Measurements from ENCODE around the gene TNXB. TPM values are rescaled to one million over a fixed set of nuclear protein-coding genes. Genes with fewer than 3 reads are reported as not detected.
A peak's percentile ranks its signal among the peaks of the same experiment; 100 is the strongest.

TNXB gene
- total and polyA plus RNA-seq, 2 of the 4 experiments (the other 2 are of a cell fraction): 0.05 TPM; not detected in 1

GRCh38 chr6:32137454-32137853 lies 28.3 kb upstream of the TNXB start:
- Histone ChIP-seq H2BK5ac (ENCODE audit: low read depth, low read length, poor library complexity, severe bottlenecking) (no peak overlapping the region), H2BK120ac (ENCODE audit: low read depth, low read length) (no peak overlapping the region), H3K9me3 (ENCODE audit: control insufficient read depth, insufficient read depth, low read length) (no peaks in the 10 kb centered on the region), H2AK9ac (replicated peaks; ENCODE audit: low read depth, low read length, poor library complexity) (no peak overlapping the region), H3K18ac (ENCODE audit: low read depth, low read length) (no peak overlapping the region), H4K8ac (ENCODE audit: low read depth in 2 of 2, low read length in 2 of 2) (no peak overlapping the region), H2AK5ac (ENCODE audit: low read depth, low read length) (0 out of 2 replicates have a peak overlapping the region, but pooled peaks have one; percentile 4), H3K4me2 (ENCODE audit: low read depth, low read length) (no peak overlapping the region), H3K36me3 (ENCODE audit: control insufficient read depth, insufficient read depth, low read length) (no peaks in the 10 kb centered on the region), H3K56ac (ENCODE audit: extremely low read depth, insufficient read depth, low read length) (no peak overlapping the region), H3K27me3 (ENCODE audit: control insufficient read depth, insufficient read depth, low read length) (no peaks in the 10 kb centered on the region), H3K4ac (ENCODE audit: low read depth, low read length) (no peak overlapping the region), H3K4me3 (ENCODE audit: insufficient read depth, low read depth, low read length) (no peak overlapping the region), H2AFZ (replicated peaks; ENCODE audit: low read length, poor library complexity) (no peak overlapping the region), H3K23ac (ENCODE audit: low read depth, low read length) (no peak overlapping the region), H3K14ac (replicated peaks; ENCODE audit: low read depth, low read length) (no peak overlapping the region), H2BK15ac (ENCODE audit: low read depth, low read length) (no peak overlapping the region), H2BK20ac (ENCODE audit: low read depth, low read length) (no peak overlapping the region), H3K9ac (ENCODE audit: low read depth, low read length) (no peak overlapping the region), H3K79me1 (ENCODE audit: low read depth in 1 of 2, low read length in 2 of 2) (no peaks in the 10 kb centered on the region), H4K5ac (ENCODE audit: low read depth, low read length) (no peak overlapping the region), H3K9me1 (ENCODE audit: insufficient read depth, low read length) (no peaks in the 10 kb centered on the region; the same call in 1 of the 2 replicates), H4K91ac (ENCODE audit: insufficient read depth, low read depth, low read length) (no peak overlapping the region), H3K27ac (ENCODE audit: insufficient read depth, low read length) (no peak overlapping the region), H3K4me1 (ENCODE audit: control insufficient read depth, insufficient read depth, low read length) (peaks cover 7% of the 10 kb centered on the region; the same call in 1 of the 2 replicates), H4K20me1 (ENCODE audit: insufficient read depth, low read length) (no peaks in the 10 kb centered on the region)
- intact Hi-C loops (cut with micrococcal nuclease) (no loop called here), dilution Hi-C loops (cut with HindIII; ENCODE audit: low sequenced_read_pairs, unreplicated experiment) (no loop called here), in situ Hi-C loops (cut with MboI; ENCODE audit: low sequenced_read_pairs) (no loop called here)
- TF ChIP-seq RAD21 (IDR thresholded peaks at IDR 0.05; ENCODE audit: low read length) (no peak), BHLHE40 (IDR thresholded peaks at IDR 0.05; ENCODE audit: low read depth, low read length) (no peak), USF2 (IDR thresholded peaks at IDR 0.05; ENCODE audit: low read depth, low read length) (no peak), ELK1 (IDR thresholded peaks at IDR 0.05; ENCODE audit: borderline replicate concordance, low read depth, low read length) (no peak), MXI1 (IDR thresholded peaks at IDR 0.05; ENCODE audit: borderline replicate concordance, low read depth, low read length) (no peak), NFE2L2 (IDR thresholded peaks at IDR 0.05; ENCODE audit: low read depth, low read length) (no peak), RFX5 (IDR thresholded peaks at IDR 0.05; ENCODE audit: low read depth, low read length) (no peak), MAFK (IDR thresholded peaks at IDR 0.05; ENCODE audit: low read depth, low read length) (no peak), RCOR1 (IDR thresholded peaks at IDR 0.05; ENCODE audit: insufficient replicate concordance, low read length) (no peak), FOS (IDR thresholded peaks at IDR 0.05; ENCODE audit: low read depth, low read length) (no peak), CTCF (conservative IDR thresholded peaks at IDR 0.05; ENCODE audit: low read depth, low read length) (no peak), CHD1 (IDR thresholded peaks at IDR 0.05; ENCODE audit: low read depth, low read length) (no peak), MAZ (IDR thresholded peaks at IDR 0.05; ENCODE audit: borderline replicate concordance, low read depth, low read length) (no peak)
- ATAC-seq (ENCODE audit: low read depth) (no peak), DNase-seq (no peak)
- no TSS peak for BruUV-seq (replicated peaks)
- ChIA-PET POLR2A (ENCODE audit: unreplicated experiment) (no interaction called here), CTCF (interaction anchor here (0.7 kb wide), 1 partner anchor 61 kb away, joined by 3 read pairs; no protein-coding TSS in a partner anchor)
